Suppressor macrophage treated with lipopolysaccharide for 1 hour (primary cell): ENCODE results near the gene TGM2.

Experiments used
- DNase-seq, 3 donors: peaks; one replicate each; pipeline ENCODE4 v3.0.0-alpha.2; 2020 to 2022

TGM2 gene

DNA sequence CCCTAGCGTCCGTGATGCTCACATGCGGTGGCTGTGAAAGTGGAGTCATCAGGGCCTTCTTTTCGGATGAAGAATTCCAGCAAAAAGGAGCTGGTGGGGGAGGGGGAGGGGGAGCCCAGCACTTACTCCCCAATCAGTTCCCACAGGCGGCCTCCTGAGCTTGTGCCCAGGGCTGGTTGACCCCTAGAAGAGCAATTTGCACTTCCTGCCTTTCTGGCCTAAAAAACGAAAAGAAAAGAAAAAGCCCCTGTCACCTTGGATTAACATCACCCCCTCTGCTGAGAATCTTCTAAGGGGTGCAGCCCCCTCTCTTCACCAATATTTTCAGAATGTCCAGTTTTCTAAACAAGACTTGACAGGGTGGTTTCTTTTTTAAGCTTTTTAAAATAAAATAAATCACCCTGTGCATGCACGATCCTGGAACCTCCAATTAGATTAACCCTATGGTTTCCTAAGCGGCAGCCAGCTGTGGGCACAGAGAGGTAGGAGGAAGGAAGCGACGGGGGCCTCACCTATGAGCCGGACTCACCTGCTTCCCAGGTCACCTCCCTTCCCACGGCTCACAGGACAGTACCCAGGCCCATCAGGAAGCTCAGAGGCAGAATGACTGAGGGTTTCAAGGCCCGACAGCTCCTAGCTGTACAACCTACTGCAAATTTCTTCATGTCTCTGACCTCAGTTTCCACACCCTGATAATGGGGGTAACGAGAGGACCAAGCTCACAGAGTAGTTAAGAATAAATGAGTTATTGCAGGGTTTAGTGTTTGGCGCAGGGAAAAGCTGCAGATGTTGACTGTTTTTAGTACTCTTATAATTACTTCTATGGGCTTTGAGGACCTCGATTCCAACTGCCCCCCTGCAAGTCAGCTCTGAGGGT lies 10.5 kb upstream of the TGM2 start:
- DNase-seq: no peak

DNA sequence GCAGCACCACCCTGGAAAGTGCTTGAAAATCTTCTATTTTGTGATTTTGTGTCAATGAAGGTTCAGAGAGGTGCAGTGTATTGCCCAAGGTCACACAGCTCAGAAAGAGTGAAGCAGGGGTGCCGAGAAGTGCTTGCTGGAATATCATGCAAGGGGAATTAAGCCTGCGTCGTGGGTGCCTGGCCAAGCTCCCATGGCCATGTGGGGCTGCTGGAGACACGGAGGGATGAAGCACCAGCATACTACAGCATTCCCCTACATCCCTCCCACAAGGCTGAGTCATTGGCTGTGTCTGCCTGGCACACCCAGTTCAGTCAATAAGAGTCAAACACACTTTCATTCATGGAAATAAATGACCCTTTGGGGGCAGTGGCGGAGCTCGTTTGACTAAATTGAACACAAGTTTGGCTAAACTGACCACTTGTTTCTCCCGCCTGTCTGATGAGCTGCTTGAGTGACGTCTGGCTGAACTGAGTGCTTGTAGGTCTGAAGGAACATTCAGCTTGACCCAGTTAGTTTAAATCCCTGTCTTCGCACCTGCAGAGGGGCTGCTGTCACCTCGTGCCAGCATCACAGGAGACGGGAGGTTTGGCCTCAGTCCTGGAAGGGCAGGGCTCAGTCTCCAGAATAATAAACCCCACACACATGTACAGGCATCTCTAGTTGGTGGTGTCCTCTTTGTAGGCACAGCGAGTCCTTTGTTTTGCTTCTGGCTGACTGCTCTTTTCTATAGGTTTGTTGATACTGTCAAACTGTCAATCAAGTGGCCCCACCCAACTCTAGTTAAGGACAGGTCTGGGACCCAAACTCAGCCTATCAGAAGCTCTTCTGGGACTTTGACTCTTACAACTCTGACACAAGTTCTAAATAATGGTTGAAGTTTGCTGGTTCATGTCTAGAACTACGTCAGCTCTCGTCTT lies 8.4 kb upstream of the TGM2 start:
- DNase-seq: peak; percentile 72 to 77 (median 74)

DNA sequence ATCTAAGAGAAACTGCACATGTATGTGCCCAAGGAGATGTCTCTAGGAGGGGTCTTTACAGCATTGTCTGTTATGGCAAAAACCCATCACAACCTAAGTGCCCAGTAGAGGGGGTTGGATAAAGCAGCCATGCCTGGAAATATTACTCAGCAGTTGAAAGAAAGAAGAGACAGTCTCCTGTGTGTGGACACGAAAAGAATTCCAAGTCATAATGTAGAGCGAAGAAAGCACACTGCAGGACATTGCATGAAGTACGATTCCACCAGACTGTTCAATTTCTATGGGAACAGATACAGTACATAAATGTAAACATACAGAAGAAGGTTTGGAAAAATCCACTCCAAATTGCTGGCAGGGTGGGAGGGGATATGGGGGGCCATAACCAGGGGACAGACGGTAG lies 7.3 kb upstream of the TGM2 start:
- no peak for DNase-seq

DNA sequence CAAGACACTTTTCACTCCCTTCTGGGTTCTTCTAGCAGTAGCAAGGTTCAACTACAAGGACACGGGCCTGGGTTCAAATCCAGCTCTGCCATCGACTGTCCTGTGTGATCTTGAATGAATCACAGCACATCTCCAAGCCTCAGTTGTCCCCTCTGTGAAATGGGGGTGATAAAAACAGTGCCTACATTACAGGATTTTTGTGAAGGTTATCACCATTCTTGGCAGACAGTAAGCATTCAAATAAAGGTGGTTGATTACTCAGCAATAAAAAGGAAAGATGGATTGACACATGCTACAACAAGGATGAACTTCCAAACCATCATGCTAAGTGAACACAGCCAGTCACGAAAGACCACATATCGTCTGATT lies 6.6 kb upstream of the TGM2 start:
- no peak for DNase-seq

DNA sequence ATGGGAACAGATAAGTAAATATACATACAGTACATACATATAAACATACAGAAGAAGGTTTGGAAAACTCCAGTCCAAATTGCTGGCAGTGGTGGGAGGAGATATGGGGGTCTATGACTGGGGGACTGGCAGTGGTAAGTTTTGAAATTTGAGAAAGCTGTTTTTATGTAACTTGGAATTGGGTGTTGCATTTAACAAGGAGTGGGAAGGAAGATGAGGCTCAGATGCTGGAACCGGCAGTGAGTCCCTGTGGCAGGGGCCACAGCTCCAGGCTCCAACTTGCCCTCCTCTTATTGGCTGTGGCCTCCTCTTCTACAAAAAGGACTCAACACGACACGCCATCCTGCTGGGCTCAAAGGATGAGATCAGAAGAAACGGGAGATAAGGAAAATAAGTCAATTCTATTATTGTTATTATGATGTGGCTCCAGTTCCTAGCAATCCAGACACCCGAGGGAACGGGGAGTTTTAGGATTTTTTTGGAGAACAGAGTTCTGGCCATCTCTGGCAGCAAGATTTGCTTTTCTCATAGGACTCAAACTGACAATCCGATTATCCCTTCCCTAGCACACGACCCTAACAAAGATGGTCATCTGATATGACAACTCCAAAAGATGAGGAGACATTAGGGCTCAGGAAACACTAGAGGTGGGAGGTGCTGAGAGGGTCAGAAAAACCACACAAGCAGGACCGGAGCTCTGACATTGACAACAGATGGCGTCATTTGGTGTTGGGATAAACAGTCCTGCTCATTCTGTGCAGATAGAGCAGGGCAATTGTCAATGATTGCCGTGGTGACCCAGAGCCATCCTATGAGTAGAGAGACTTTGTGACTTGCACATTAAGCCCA lies 6.0 kb upstream of the TGM2 start:
- DNase-seq: no peak

DNA sequence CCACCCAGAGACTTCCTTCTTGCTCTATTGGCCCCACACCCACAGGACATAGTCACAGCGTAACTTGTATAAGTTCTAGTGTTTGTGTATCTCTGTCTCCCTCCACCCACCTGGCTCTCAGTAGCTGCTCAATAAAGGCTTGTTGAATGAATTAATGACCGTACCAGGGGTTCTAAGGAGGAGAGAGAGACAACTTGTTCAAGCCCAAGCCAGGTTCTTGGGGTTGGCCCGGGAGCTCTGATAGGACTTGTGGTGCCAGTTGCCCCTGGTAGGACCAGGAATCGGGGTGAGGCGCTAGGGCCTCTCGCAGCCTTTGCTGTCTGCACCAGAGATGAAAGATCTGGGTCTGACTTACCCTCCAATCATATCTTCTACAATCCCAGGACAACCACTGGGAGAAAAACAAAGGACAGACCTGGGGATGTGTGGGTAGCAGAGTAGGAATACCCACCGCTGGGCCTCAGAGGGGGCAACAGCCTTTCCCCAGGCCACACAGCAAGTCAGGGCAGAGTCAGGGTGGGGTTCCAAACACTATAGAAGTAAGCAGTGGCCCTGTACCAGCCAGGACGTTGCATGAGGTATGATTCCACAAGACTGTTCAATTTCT lies 5.3 kb upstream of the TGM2 start:
- no peak for DNase-seq

DNA sequence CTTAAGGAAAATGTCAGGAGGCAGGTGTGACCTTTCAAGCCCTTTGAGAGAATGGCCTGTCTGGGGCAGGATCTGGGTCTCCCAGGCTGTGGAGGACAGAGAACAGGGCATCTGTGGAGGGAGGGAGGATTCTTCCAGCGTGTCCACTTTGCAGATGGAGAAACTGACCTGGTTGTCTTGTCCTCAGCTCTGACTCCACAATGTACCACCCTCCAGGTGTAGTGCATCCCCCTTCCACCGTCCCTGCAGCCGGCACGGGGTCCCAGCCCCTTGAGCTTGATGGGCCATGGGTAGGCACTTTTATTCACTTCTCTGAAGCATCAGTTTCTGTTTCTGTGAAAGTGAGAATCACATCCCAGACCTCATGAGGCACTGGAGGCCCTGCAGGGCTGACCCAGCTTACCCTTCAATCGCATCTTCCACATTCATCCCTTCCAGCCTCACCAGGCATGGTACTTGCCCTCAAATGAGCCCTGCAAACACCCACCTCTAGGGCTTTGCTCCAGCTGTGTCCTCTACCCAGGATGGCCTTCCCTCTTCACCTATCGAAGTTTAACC lies 4.6 kb upstream of the TGM2 start:
- no peak for DNase-seq

DNA sequence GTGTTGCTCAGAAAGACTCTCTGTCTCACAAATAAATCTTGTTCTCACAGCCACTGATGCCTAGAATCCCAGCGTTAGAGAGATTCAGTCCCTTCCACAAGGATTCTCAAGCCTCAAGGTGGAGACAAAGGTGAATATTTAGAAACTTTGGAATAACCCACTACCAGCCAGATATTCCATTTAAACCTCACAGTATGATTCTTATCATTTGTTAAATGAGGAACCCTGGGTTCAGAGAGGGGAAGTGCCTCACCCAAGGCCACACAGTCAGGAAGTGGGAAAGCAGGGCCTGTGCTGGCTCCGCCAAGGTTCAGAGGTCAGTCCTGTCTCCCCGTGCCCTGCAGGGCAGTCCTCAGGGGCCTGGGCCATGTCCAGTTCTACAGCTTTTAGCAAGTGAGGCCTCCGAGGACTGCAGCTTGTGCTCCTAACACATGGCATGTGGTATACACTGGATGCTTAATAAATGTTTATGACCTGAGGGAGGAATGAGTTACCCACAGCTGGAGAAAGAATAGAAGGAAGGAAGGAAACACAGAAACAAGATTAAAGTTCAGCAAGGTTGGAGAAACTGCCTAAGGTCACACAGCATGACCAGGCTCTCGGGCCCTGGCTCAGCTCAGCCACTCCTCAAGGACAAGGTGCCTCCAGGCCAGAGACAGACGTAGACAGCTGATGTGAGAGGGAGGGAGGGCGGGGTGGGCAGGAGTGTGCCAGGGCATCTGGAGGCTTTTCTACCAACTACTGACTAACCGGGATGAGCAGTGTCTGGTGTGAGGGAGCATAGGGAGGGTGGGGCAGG lies 3.9 kb upstream of the TGM2 start:
- peak; percentile 79 to 85 (median 81) for DNase-seq

DNA sequence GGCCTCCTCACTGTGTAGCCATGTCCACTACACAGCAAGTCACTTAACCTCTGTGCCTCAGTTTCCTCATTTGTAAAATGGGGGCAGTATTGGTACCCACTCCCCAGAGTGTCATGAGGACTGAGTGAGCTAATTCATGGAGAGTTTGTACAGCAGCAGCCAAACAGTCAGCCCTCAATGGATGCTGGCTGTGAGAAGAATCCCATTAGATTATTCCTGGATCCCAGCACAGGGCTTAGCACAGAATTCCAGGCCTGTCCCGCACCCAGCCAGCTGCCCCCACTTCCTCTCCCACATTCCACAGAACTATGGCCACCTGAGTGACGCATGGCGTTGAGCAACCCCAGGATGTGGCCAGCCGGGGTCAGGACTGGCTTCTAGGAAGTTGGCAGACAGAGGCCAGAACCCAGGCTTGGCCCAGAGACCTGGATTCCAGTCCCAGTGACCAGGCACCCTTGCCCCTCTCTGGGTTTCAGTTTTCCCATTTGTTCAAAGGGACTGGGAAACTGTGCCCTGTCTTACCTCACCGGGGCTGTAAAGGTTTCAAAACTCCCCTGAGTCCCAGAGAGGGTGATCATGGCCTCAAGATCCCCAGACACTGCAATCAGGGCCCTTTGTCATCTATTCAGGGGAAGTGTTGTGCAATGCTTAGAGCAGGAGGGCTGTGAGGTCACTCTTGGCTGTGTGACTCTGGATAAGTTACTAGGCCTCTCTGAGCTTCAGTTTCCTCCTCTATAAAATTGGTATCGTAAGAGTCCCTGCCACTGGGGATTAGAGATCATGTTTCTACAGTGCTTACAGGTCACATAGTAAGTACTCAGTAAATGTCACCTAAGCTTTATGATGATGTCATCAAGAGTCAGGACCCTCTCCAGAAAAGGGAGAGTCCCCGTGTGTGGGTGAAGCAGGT lies 3.0 kb upstream of the TGM2 start:
- DNase-seq: peak; percentile 91 to 97 (median 94)

DNA sequence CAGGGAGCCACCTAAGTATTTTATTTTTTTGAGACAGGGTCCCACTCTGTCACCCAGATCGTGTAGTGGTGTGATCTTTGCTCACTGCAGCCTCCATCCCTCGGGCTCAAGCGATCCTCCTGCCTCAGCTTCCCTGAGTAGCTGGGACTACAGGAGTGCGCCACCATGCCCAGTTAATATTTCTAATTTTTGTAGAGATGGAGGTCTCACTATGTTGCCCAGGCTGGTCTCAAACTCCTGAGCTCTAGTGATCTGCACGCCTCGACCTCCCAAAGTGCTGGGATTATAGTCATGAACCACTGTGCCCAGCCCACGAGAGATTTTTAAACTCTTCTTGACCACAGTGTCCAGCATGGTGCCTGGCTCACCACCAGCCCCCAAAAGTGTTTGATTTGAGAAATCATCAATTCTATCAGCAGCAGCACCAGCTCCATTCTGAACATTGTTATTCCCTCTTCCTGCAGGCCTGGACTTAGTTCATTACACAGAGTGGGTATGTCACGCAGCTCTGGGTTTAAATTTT lies 2.3 kb upstream of the TGM2 start:
- no peak for DNase-seq

DNA sequence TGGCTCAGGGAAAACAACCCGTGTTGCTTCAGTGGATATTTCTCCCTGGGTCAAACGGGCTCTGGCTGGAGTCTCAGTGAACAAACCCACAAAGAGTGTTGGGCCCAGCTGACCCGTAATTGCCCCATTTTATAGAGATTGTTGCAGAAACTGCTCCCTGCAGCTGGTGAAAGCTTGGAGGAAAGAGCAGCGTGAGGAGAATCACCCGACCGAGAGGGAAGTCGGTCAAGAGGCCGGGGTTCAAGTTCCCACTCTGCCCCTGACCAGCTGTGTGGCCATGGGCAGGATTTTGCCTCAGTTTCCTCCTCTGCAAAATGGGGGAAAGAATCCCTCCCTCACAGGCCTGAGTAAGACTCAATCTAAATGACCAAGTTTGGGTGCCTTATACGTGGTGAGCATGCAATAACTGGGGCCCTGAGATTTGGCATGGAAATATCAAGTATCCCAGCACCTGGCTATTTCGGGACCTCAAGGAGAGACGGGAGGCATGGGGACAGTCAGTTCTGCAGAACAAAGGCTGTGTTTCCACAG lies 1.7 kb upstream of the TGM2 start:
- DNase-seq: no peak

DNA sequence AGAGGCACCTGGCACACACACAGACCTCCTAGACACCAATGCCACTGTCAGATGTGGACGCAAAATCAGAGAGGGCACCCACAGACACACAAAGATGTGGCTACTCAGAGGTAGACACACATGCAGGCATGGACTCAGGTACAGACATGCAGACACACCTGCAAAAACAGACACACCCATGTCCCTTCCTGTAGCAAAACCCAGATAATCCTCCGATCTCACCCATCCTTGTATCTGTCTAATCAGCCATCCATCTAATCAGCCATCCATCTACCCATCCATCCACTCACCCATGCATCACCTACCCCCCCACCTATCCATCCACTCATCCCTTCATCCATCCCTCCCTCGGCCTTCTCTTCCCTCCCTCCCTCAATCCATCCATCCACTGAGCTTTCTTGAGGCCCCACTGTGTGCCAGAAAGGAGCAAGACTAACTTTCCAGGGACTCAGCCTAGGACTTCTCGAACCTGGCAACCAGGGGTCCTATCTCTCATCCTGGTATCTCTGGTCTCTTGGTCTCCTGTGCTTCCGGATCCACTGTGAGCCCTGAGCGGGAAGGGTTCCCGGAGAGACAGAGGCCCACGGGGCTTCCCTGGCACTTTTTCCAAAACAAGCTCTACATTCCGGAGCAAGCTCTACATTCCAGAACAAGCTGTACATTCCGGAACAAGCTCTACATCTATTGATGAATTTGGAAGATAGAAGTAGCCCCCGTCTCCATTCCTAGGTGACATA lies 1.1 kb upstream of the TGM2 start:
- no peak for DNase-seq

DNA sequence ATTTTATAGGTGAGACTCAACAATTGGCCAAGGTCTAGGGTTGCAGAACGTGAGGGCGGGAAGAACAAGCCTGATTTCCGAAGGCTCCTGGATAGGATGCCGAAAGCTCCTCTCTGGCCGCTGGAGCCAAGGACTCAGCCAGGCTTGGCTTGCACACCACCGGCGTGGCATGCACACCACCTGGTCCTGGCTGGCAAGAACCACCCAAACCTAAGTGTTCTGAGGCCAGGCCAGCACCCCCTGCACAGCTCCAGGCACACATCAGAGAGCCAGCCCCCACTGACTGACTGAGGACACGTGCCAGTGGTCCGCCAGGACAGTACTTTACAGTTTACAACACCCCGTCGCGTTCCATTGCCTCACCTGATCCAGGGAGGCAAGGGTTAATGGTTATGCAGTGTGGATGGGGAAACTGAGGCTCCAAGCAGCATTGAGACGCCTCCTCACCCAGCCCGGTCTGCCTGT lies 414 bp downstream of the TGM2 start:
- DNase-seq: no peak

DNA sequence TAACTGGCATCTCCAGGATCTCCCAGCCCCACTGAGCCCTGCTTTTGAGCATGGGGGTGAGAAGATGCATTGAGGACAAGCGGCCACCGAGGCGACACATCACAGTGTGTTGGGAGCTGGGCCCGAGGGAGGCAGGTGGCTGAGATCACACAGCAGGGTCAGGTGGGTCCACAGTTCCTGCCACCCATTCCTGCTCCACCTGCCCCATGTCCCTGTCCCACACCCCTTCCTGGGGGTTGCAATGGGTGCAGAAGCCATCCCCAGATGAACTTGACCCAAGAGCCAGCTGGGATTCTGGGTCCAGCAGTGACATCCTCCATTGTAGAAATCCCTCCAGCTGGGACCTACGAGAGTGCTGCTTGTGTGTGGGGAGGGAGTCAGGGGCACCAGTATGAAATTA lies 1.0 kb downstream of the TGM2 start:
- no peak for DNase-seq

DNA sequence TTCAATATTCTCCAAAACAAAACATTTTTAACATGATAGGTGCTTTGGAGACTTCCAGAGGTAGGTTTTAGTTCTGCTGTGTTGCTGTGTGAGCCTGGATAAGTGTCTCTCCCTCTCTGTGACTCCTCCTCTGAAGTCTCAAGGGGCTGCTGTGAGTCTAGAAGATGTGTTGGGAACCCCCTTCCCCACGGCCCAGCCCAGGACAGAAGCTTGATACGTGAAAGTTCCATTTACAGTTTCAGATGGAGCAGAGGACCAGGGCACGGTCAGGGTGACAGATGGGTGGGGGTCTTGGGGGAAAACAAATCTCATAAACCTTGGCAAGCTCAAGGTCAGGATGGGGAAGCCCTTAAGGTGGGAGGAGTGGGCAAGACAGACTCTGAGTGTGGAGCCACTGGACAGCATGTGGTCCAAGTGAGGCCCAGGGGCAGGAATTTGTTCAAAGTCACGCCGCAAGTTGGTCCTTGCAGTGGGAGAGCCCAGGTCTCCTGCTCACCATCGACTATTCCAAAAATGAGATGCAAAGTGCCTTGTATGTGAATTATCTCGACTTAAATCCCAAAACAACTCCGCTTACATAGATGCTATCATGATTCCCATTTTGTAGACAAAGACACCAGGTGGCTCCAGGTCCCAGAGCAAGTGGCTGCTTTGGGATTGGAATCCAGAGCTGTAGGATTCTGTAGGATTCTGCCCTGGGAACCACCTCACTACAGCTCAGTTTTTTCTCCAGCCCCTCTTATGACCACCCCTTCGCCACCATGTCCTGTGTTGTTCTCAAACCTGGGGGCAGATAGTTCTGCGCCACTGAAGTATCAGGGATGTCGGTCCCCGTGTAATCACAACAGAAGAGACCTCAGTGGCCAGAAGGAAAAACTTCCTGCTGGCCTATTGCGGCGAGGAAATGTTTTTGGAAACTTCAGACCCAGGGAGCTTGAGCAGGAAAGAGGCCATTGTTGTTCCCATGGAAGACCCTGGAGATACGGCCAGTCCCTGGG lies 1.9 kb downstream of the TGM2 start:
- DNase-seq: no peak

DNA sequence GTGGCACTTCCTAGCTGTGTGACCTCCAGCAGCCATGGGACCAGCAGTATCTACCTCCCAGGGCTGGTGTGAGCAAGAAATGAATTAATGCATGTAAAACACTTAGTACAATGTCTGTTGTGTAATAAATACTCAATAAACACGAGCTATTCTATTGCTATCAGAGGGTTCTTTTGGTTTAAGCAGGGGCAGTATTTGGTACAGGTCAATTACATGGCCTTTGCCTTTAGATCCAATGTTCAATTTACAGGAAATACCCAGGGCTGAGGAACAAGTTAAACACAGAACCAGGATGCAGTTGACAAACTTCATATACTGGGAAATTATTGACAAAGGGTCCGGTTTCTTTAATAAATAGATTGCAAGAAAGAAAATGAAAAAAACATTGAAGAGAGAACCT lies 2.9 kb downstream of the TGM2 start:
- DNase-seq: no peak

DNA sequence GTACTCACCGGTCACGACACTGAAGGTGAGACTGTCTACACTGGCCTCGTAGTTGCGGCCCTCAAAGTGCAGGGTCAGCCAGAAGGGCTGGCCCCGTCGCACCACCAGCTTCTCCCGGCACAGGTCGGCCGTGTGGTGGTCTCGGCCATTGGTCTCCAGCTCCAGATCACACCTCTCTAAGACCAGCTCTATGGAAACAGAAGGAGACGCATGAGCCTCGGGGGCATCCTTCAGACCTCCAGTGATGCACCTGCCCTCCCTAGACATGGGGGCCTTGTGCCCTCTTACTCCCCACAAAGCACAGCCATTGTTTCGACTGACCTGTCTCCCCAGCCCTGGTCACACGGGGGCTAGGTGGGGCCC lies 3.7 kb downstream of the TGM2 start:
- DNase-seq: no peak
